Left lung (tissue), 10 donors: ENCODE data around the gene CDK5RAP3. TPM values are rescaled to one million over a fixed set of nuclear protein-coding genes. Genes with fewer than 3 reads are reported as not detected.

Experiments
- ATAC-seq: fragments of 200-7000 bp; cut with Tn5 transposase; one replicate; pipeline ENCODE4 v1.9.1; 2020; ENCODE audit warnings: moderate library complexity
- DNase-seq, 4 donors: peaks; one replicate each; pipeline ENCODE4 v3.0.0-alpha.2; 2013 to 2020
- H3K27ac ChIP-seq, 2 donors: fragments of 200-600 bp; sonication (generic) in 1 of 2; one replicate each; pipeline versions ENCODE4 v1.5.0 to v1.8.0; 2020 to 2021
- H3K27me3 ChIP-seq, 2 donors: fragments of 200-600 bp; sonication (generic) in 1 of 2; one replicate each; pipeline versions ENCODE4 v1.5.0 to v1.8.0; 2020 to 2021
- H3K36me3 ChIP-seq, 2 donors: fragments of 200-600 bp; sonication (generic) in 1 of 2; one replicate each; pipeline versions ENCODE4 v1.5.0 to v1.8.0; 2020 to 2021
- H3K4me1 ChIP-seq, 2 donors: fragments of 200-600 bp; one replicate each; pipeline ENCODE4 v1.8.0; 2021
- H3K4me3 ChIP-seq, 2 donors: fragments of 200-600 bp; sonication (generic) in 1 of 2; one replicate each; pipeline versions ENCODE4 v1.5.0 to v1.8.0; 2020 to 2021; ENCODE audit warnings: mild to moderate bottlenecking in 1 of 2
- H3K9me3 ChIP-seq, 2 donors: fragments of 200-600 bp; sonication (generic) in 1 of 2; one replicate each; pipeline versions ENCODE4 v1.5.0 to v1.8.0; 2020 to 2021
- CTCF ChIP-seq, 2 donors: fragments of 200-600 bp; sonication (generic) in 1 of 2; IDR thresholded peaks; one replicate each; pipeline versions ENCODE4 v1.5.0 to v1.8.0; 2021; ENCODE audit warnings: antibody characterized with exemption in 2 of 2
- intact Hi-C, 2 donors: fragments of 100-400 bp; cut with DNase I; formaldehyde crosslinking; loops; one replicate each; pipeline versions ENCODE4 v1.11.2 to v1.14.2; 2022
- polyA plus RNA-seq, 6 donors: library from polyadenylated mRNA; unstranded; fragments of 120-200 nt; gene quantifications; one replicate each; pipeline ENCODE4 v1.2.1, GENCODE V29; 2013; ENCODE audit not compliant: insufficient read length in 6 of 6
- total RNA-seq, 2 donors: library from RNA; stranded (reverse); fragmentation: NEBNext Ultra II Directional; extraction: Animal tissue kit (Norgen Biotek cat#: 25700); gene quantifications; one replicate each; pipeline ENCODE4 v1.2.1, GENCODE V29; 2021
- donor health status: DM: no; HTN: yes; CAD: no.
- donor health status: DM: no; HTN: no; CAD: no.

CDK5RAP3 gene
- total and polyA plus RNA-seq, 8 donors, result 136 to 182 (median 159) TPM

DNA sequence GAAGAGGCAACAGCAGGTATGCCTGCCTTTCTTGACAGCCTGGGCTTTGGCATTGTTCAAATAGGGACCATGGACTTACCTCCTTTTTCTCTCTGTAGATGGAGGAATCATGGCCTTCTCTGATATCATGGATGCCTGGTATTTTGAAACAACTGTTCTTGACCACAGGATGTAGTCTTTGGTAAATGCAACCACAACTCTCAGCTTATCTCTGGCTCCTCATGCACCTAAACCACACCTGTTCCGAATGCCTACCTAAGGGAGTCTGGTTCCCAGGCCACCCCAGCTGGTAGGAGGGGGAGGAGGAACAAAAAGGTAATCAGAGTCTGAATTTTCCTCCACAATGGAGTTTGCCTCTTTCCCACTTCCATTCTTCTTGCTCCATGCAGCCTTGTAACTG lies 18.8 kb downstream of the CDK5RAP3 start:
- DNase-seq (no peak), ATAC-seq (no peak)
- Histone ChIP-seq H3K9me3 (no peaks in the 10 kb centered on the region), H3K27ac (no peak overlapping the region), H3K36me3 (peaks cover 0 to 8% of the 10 kb centered on the region in 2 donors), H3K4me1 (no peaks in the 10 kb centered on the region), H3K4me3 (no peak overlapping the region), H3K27me3 (peaks cover 0 to 9% of the 10 kb centered on the region in 2 donors)
- TF ChIP-seq CTCF (IDR thresholded peaks at IDR 0.05), result no peak
- intact Hi-C loops, result no loop called here

- Histone ChIP-seq H3K4me3 (no peak overlapping the region), H3K27me3 (peaks cover 0 to 19% of the 10 kb centered on the region in 2 donors), H3K36me3 (no peaks in the 10 kb centered on the region), H3K9me3 (no peaks in the 10 kb centered on the region), H3K4me1 (no peaks in the 10 kb centered on the region), H3K27ac (no peak overlapping the region)
- intact Hi-C loops, result no loop called here
- TF ChIP-seq CTCF (IDR thresholded peaks at IDR 0.05), result no peak
- no peak for DNase-seq
- no peak for ATAC-seq
Observed at GRCh38 chr17:47990962-47991731, 20.2 kb downstream of the CDK5RAP3 start.

DNA sequence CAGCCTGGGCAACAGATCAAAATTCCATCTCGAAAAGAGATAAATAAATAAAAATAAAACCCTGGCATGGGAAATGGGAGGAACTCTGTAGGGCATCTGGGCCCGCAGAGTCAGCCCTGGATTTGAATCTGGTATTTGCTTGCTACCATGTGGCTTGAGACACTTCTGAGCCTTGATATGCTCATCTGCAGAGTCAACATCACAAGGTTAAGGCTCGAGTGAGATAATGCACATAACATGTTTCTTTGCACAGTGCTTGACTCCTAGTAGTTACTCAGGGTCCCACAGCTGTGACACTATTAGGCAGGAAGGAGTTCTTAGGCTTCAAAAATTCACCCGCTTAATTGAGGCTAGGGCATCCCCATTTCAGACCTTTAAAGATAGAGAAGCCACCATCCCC lies 21.3 kb downstream of the CDK5RAP3 start:
- TF ChIP-seq CTCF (IDR thresholded peaks at IDR 0.05), result no peak
- Histone ChIP-seq H3K4me1 (no peaks in the 10 kb centered on the region), H3K27me3 (peaks cover 0 to 24% of the 10 kb centered on the region in 2 donors), H3K36me3 (no peaks in the 10 kb centered on the region), H3K27ac (no peak overlapping the region), H3K4me3 (no peak overlapping the region), H3K9me3 (no peaks in the 10 kb centered on the region)
- intact Hi-C loops, result no loop called here
- ATAC-seq, result no peak
- DNase-seq, result no peak

DNA sequence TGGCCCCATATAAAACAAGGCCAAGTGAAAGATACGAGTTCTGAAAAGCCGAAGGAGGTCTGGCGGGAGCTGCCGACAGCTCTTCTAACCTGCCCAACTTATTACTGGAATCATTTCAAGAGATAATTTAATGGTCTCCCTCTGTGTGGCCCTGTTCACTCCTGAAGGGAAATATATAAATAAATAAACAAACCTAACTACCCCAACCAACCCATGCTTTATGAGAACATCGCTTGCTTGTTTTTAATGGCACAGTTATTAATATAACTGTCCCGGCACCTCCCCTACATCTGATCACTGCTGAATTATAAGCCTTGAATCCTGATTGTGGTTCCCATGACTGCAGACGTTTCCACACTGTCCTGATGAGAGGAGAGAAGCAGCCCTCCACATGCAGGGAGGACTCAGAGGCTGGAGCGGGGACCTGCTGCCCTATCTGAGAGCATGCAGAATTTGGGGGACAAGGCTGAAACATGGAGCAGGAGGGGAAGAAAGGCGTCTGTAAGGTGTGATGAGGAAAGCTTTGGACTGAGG lies 22.2 kb downstream of the CDK5RAP3 start:
- DNase-seq (no peak), ATAC-seq (no peak)
- Histone ChIP-seq H3K36me3 (no peaks in the 10 kb centered on the region), H3K4me3 (no peak overlapping the region), H3K27me3 (peaks cover 0 to 32% of the 10 kb centered on the region in 2 donors), H3K9me3 (no peaks in the 10 kb centered on the region), H3K27ac (no peak overlapping the region), H3K4me1 (no peaks in the 10 kb centered on the region)
- TF ChIP-seq CTCF (IDR thresholded peaks at IDR 0.05), result no peak
- intact Hi-C loops, result no loop called here

DNA sequence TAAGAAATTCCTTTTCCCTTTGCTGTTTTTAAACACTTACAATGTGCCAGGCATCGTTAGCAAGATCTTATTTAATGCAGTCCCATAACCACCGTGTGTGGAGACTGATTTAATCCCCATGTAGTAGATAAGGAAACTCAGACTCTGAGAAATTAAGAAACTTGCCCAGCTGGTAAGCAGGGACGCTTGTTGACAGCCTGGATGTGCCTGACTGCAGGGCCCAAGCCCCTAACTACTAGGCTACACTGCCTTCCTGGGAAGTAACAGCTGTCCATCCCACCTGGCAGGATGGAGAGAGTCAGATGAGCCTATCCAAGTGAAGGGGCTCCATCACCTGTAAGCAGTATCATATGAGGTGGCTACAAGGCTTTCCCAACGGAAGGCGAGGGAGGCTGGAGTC lies 23.1 kb downstream of the CDK5RAP3 start:
- DNase-seq (no peak), ATAC-seq (no peak)
- no peak for TF ChIP-seq CTCF (IDR thresholded peaks at IDR 0.05)
- intact Hi-C loops, result no loop called here
- no peaks in the 10 kb centered on the region for H3K36me3 ChIP-seq
- no peaks in the 10 kb centered on the region for H3K4me1 ChIP-seq
- H3K27ac ChIP-seq, result no peak overlapping the region
- H3K9me3 ChIP-seq, result no peaks in the 10 kb centered on the region
- H3K27me3 ChIP-seq, result peaks cover 0 to 38% of the 10 kb centered on the region in 2 donors
- H3K4me3 ChIP-seq, result no peak overlapping the region
